ENCODE data around the gene GFI1B.

DNA sequence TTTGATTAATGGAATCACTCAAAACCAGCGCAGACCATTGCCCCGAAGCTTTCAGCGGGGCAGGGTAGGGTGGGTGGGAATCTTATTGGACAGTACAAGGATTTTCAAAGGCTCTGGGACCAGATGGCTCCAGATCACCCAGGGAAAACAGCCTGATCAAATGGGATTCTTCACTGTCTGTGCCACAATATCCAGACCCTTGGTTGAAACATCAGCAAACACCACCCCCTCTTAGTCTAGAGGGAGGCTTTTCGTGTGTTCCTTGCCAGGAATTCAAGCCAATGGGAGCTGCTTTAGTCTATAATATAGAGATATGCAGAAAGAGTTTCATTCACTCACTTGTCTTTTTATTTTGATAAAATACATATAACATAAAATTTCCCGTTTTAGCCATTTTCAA, 1.7 kb downstream of the GFI1B start:
- TF ChIP-seq, protein P1, sequence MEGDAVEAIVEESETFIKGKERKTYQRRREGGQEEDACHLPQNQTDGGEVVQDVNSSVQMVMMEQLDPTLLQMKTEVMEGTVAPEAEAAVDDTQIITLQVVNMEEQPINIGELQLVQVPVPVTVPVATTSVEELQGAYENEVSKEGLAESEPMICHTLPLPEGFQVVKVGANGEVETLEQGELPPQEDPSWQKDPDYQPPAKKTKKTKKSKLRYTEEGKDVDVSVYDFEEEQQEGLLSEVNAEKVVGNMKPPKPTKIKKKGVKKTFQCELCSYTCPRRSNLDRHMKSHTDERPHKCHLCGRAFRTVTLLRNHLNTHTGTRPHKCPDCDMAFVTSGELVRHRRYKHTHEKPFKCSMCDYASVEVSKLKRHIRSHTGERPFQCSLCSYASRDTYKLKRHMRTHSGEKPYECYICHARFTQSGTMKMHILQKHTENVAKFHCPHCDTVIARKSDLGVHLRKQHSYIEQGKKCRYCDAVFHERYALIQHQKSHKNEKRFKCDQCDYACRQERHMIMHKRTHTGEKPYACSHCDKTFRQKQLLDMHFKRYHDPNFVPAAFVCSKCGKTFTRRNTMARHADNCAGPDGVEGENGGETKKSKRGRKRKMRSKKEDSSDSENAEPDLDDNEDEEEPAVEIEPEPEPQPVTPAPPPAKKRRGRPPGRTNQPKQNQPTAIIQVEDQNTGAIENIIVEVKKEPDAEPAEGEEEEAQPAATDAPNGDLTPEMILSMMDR (IDR thresholded peaks at IDR 0.05 in 8 of 11, conservative IDR thresholded peaks at IDR 0.05 in 3 of 11), result no peak
- TF ChIP-seq POLR2A (IDR thresholded peaks at IDR 0.05) (no peak), POLR2AphosphoS5 (IDR thresholded peaks at IDR 0.05) (no peak)
